HG03025 (cell line): ENCODE measurements around the gene PLA2G2E.

Experiments used
- ATAC-seq: cut with Tn5 transposase; IDR thresholded peaks from one replicate; pipeline ENCODE4 v1.9.1; 2021; ENCODE audit warnings: mild to moderate bottlenecking, moderate library complexity; ENCODE audit not compliant: unreplicated experiment, low FRiP score

The PLA2G2E gene

DNA sequence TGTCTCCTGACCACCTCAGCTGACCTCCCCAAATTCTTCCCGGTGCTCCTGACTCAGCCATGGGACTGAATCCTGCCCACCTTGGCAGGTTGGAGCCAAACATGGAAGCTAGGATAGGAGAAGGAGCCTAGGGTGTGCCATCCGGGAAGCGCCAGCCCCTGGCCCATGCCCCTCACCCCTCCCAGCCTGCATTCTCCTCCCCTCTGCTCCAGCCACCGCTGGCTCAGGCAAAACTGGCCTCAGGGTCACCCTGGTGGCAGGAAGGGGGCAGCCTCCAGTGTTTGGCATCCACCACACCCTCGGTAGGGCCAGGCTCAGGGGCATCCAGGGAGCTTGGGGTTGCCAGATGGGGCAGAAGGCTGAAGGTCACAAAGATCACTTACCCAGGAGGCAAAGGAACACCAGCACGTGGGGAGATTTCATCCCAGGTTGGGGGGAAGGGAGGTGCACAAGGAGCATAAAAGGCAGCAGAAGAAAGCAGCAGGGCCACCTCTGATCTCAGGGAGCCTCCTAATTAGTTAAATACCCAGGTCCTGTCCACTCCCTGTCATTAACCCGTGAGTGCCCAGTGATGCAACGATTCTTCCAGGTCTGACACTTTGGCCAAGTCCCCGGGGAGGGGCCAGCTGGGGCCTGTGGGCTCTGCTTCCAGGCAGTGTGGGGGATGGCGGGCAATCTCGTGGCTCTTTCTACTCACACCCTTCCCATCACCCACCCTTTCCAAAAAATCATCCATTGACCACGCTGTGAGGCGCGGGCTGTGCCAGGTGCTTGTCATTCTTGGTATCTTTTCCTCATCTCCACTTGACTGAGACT is at the start of gene PLA2G2E:
Gene PLA2G2E (minus strand): TSS at position 481 of the 816 bp plus-strand sequence. CDS start 58 bp downstream, at position 423.
- ATAC-seq: no peak

- ATAC-seq: no peak
Measured at GRCh38 chr1:19971664-19972063, 48.2 kb upstream of the PLA2G2E start.

GRCh38 chr1:19969898-19970660 is 46.7 kb upstream of the PLA2G2E start:
- ATAC-seq: no peak

- ATAC-seq: no peak
Measured at GRCh38 chr1:19967808-19968207, 44.4 kb upstream of the PLA2G2E start.

DNA sequence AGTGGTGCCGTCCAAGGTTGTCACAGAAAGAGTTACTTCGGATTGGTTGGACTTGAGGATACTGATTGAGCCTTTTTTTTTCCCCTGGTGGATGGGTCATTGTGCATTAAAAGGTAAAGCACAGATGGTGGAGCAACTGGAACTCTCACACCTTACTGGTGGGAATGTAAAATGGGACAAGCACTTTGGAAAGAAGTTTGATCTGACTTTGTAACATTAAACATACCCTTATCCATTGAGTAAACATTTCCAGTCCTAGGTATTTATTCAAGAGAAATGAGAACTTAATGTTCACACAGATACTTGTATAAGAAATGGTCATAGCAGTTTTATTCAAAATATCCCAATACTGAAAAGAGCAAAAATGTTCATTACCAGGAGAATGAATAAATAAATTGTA is 41.1 kb upstream of the PLA2G2E start:
- no peak for ATAC-seq

DNA sequence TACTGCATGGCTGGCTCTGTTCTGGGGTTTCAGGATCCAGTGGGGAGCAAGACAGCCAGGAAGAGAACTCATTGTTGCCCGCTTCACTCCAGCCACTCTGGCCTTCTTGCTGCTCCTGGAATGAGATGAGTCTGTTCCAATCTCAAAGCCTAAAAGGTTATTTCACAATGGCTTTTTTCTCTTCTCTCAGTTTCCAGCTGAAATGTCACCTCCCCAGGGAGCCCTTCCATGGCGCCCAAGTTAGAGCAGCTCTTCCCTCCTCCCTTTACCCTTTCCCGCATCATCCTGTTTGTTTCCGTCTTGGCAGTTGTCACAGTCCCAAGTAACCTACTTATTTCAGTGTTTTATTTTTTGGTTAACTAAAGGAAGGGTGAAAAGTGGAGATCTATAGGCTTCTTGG is 40.2 kb upstream of the PLA2G2E start:
- no peak for ATAC-seq

GRCh38 chr1:19960591-19960990 is 37.2 kb upstream of the PLA2G2E start:
- ATAC-seq: no peak

- ATAC-seq: no peak
Measured at GRCh38 chr1:19957779-19958178, 34.4 kb upstream of the PLA2G2E start.

DNA sequence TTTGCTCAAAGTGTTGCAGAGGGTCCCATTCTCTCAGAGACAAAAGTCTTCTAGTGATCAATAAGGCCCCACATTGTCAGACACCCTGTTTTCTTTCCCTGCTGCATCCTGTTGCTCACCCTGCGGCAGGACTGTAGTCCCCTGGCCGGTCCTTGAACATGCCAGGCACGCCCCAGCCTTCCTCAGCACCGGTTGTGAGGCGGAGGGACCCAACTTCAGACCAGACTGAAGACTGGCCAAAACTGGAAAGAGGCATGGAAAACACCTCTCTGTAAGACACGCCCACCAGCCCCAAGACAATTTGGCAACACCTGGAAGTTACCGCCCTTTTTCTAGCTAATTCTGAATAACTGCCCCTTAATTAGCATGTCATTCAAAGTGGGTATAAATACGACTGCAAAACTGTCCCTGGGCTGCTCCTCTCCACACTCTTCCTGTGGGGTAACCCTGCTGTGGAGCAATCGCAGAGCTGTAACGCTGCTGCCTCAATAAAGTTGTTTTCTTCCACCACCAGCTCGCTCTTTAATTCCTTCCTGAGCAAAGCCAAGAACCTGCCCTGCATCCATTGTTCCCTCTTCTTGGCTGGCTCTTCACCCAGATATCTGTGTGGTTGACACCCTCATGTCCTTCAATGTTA is 32.2 kb upstream of the PLA2G2E start:
- no peak for ATAC-seq

- no peak for ATAC-seq
Measured at GRCh38 chr1:19954059-19954458, 30.6 kb upstream of the PLA2G2E start.

DNA sequence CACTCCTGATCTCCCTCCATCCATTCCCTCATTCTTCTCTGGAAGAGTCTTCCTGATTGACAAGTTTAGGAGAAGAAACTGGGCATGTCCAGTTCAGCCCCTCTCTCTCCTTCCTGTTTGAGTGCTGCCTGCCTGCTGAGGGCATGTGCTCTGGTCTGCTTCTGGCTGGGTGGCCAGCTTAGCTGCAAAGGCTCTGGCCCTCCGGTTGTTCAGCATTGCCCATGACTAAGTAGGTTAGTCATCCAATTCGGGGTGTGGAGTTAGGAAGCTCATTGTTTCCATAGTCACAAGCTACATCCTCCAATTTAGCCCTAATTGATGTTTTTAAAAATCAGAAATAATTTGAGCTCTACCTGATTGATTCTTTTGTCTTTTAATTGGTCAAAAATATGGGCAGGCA is 25.6 kb upstream of the PLA2G2E start:
- ATAC-seq: no peak

- ATAC-seq: no peak
Measured at GRCh38 chr1:19946971-19947370, 23.6 kb upstream of the PLA2G2E start.

DNA sequence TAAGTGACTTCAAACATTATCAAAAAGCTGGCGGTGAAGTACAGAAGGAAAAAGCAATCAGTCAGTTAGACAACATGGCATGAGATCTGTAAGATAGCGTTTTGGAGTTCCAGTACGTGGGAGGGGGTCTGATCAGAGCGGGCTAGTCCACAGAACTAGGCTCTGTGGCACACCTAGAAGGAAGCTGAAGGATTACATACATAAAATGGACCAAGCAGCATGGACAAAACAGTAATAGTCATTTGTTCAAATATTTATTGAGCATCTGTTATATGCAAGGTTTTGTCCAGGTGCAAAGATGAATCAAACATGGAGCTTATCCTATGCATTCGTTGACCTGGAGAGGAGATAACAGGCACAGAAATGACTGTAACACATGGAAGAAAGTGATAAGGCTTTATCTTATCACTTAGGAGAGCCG is 22.9 kb upstream of the PLA2G2E start:
- no peak for ATAC-seq

DNA sequence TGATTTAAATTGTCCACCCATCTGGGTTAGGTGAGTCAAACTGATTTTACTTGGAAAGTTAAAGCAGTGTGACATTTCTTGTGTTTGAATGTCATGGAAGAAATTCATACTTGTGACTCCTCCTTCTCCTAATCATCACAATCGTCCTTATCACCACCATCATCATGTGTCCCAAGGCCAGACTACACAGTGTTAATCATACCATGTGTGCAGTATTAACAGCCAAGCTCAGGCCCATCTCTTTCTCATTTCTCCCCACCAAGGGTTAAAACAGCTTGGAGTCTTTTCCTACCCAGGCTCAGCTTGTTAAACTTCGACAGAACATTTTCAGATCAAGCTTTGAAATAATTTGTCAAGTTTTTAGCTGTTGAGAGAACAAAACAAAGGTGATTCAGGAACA is 22.5 kb upstream of the PLA2G2E start:
- no peak for ATAC-seq

GRCh38 chr1:19942657-19943056 is 19.2 kb upstream of the PLA2G2E start:
- ATAC-seq: no peak

DNA sequence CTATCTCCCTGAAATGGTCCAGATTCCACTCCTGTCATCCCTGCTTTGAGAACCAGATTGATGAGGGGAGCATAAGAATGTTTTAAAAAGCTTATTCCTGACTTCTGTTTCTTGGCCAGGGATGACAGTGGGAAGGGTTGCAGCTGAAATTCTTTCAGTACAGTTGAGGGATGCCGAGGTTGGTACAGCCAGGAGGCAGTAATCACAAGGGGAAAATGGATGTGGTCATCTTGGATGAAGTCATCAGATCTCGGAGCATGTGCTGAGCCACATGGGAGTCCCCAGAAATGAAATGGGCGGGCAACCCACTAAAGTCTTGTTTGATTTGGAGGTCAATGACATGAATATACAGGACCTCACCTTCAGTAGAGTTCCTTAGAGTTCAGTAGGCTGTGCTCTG is 18.7 kb upstream of the PLA2G2E start:
- ATAC-seq: no peak

DNA sequence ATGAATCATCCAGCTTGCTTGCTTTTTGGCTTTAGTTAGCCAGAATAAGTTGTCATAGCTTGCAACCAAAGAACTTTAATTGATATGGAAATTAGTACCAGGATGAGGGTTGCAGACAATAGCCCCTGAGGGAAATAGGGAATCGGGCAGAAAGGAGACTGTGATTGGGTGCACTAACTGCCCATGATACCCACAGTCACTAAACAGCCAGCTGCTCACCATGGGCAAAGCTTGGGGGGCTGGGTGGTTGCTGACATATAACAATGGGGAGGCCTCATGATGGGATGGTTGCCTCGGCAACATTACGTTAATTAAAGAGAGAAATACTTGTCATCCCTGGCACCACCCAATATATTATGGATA is 17.8 kb upstream of the PLA2G2E start:
- ATAC-seq: no peak

- ATAC-seq: no peak
Measured at GRCh38 chr1:19940486-19941205, 17.2 kb upstream of the PLA2G2E start.

- ATAC-seq: no peak
Measured at GRCh38 chr1:19938472-19938871, 15.1 kb upstream of the PLA2G2E start.

GRCh38 chr1:19936061-19936750 is 12.8 kb upstream of the PLA2G2E start:
- no peak for ATAC-seq
